ENCODE results near the gene XIRP1. TPM values are rescaled to one million over a fixed set of nuclear protein-coding genes. Genes with fewer than 3 reads are reported as not detected.

Gene XIRP1
- total and polyA plus RNA-seq, 7 donors: 111 to 2,126 (median 601) TPM

GRCh38 chr3:39136533-39137434 lies 55.6 kb downstream of the XIRP1 start:
- peaks cover 16% of the 10 kb centered on the region for H3K4me1 ChIP-seq
- ATAC-seq (no peak), DNase-seq (no peak)
- 89 to 92% (median 91%) methylated on average over 21 of the region's 21 CpGs for WGBS, 3 donors
- no peaks in the 10 kb centered on the region for H3K9me3 ChIP-seq
- H3K36me3 ChIP-seq (ENCODE audit: insufficient read depth in 1 of 2, low read depth in 1 of 2): peaks cover 0 to 19% of the 10 kb centered on the region in 2 donors
- intact Hi-C loops (cut with DNase I): no loop called here
- TF ChIP-seq CTCF (IDR thresholded peaks at IDR 0.05): no peak
- H3K27ac ChIP-seq: no peak overlapping the region
- no peaks in the 10 kb centered on the region for H3K27me3 ChIP-seq (ENCODE audit: insufficient read depth in 3 of 3, low read length in 2 of 3)
- no peak overlapping the region for H3K4me3 ChIP-seq

- H3K27me3 ChIP-seq (ENCODE audit: insufficient read depth in 3 of 3, low read length in 2 of 3): no peaks in the 10 kb centered on the region
- no peak overlapping the region for H3K27ac ChIP-seq
- DNase-seq: no peak
- H3K4me1 ChIP-seq: peaks cover 3% of the 10 kb centered on the region
- TF ChIP-seq CTCF (IDR thresholded peaks at IDR 0.05): no peak
- H3K36me3 ChIP-seq (ENCODE audit: insufficient read depth in 1 of 2, low read depth in 1 of 2): peaks cover 0 to 5% of the 10 kb centered on the region in 2 donors
- no peaks in the 10 kb centered on the region for H3K9me3 ChIP-seq
- ATAC-seq: peak in 1 of 4 donors; percentile 27
- intact Hi-C loops (cut with DNase I): no loop called here
- no peak overlapping the region for H3K4me3 ChIP-seq
- WGBS, 3 donors: 70 to 82% (median 71%) methylated on average over 8 of the region's 8 CpGs
Measured at GRCh38 chr3:39135170-39135805, 57.1 kb downstream of the XIRP1 start.

- DNase-seq (no peak), ATAC-seq (no peak)
- H3K27me3 ChIP-seq (ENCODE audit: insufficient read depth in 3 of 3, low read length in 2 of 3): no peaks in the 10 kb centered on the region
- TF ChIP-seq CTCF (IDR thresholded peaks at IDR 0.05): no peak
- 82 to 88% (median 83%) methylated on average over 7 of the region's 7 CpGs for WGBS, 3 donors
- no peaks in the 10 kb centered on the region for H3K9me3 ChIP-seq
- H3K4me3 ChIP-seq: no peak overlapping the region
- H3K27ac ChIP-seq: no peak overlapping the region
- H3K36me3 ChIP-seq (ENCODE audit: insufficient read depth in 1 of 2, low read depth in 1 of 2): no peaks in the 10 kb centered on the region
- intact Hi-C loops (cut with DNase I): no loop called here
- peaks cover 3% of the 10 kb centered on the region for H3K4me1 ChIP-seq
Measured at GRCh38 chr3:39134305-39134704, 58.1 kb downstream of the XIRP1 start.

GRCh38 chr3:39133822-39134221 lies 58.6 kb downstream of the XIRP1 start:
- 72 to 77% (median 77%) methylated on average over 6 of the region's 6 CpGs for WGBS, 3 donors
- ATAC-seq (no peak), DNase-seq (no peak)
- no peaks in the 10 kb centered on the region for H3K4me1 ChIP-seq
- no peak for TF ChIP-seq CTCF (IDR thresholded peaks at IDR 0.05)
- H3K36me3 ChIP-seq (ENCODE audit: insufficient read depth in 1 of 2, low read depth in 1 of 2): no peaks in the 10 kb centered on the region
- intact Hi-C loops (cut with DNase I): no loop called here
- no peaks in the 10 kb centered on the region for H3K9me3 ChIP-seq
- H3K27me3 ChIP-seq (ENCODE audit: insufficient read depth in 3 of 3, low read length in 2 of 3): no peaks in the 10 kb centered on the region
- no peak overlapping the region for H3K4me3 ChIP-seq
- H3K27ac ChIP-seq: no peak overlapping the region

Other genes with a start within 250 kb of the XIRP1 start
- under 1 TPM in 1 of 4 donors, not detected in 3; 0.05 TPM for gene SCN11A, start 140.7 kb downstream of the XIRP1 start, total RNA-seq
- under 1 TPM in 2 of 3 donors, not detected in 1; 0.03 to 0.04 TPM for gene SCN11A, start 140.7 kb downstream of the XIRP1 start, polyA plus RNA-seq
- 10 to 100 TPM; 16.0 to 27.6 (median 21.6) TPM for gene WDR48, start 140.6 kb downstream of the XIRP1 start, total RNA-seq
- 10 to 100 TPM in 2 of 3 donors, 1 to 10 TPM in 1; 8.7 to 14.8 (median 10.8) TPM for gene WDR48, start 140.6 kb downstream of the XIRP1 start, polyA plus RNA-seq
- 10 to 100 TPM; 34.3 to 46.7 (median 42.6) TPM for gene GORASP1, start 85.0 kb downstream of the XIRP1 start, total RNA-seq
- gene GORASP1, start 85.0 kb downstream of the XIRP1 start, polyA plus RNA-seq: 10 to 100 TPM; 27.3 to 37.3 (median 34.4) TPM
- gene TTC21A, start 84.9 kb downstream of the XIRP1 start, total RNA-seq: 1 to 10 TPM in 1 of 4 donors, under 1 TPM in 3; 0.52 to 1.2 (median 0.78) TPM
- under 1 TPM; 0.62 to 1.00 (median 0.98) TPM for gene TTC21A, start 84.9 kb downstream of the XIRP1 start, polyA plus RNA-seq
- gene CSRNP1, start 39.0 kb downstream of the XIRP1 start, total RNA-seq: 10 to 100 TPM in 3 of 4 donors, 1 to 10 TPM in 1; 8.5 to 41.8 (median 30.0) TPM
- 10 to 100 TPM; 10.1 to 66.4 (median 14.0) TPM for gene CSRNP1, start 39.0 kb downstream of the XIRP1 start, polyA plus RNA-seq
- 1 to 10 TPM in 2 of 4 donors, under 1 TPM in 2; 0.55 to 1.9 (median 1.3) TPM for gene CX3CR1, start 87.4 kb upstream of the XIRP1 start, total RNA-seq
- under 1 TPM; 0.03 to 0.26 (median 0.12) TPM for gene CX3CR1, start 87.4 kb upstream of the XIRP1 start, polyA plus RNA-seq
- not detected for gene CCR8, start 137.1 kb upstream of the XIRP1 start, total RNA-seq
- gene CCR8, start 137.1 kb upstream of the XIRP1 start, polyA plus RNA-seq: not detected
- gene SLC25A38, start 190.8 kb upstream of the XIRP1 start, total RNA-seq: 10 to 100 TPM; 24.9 to 34.8 (median 30.4) TPM
- gene SLC25A38, start 190.8 kb upstream of the XIRP1 start, polyA plus RNA-seq: 10 to 100 TPM; 29.1 to 86.5 (median 31.1) TPM
- gene RPSA, start 214.1 kb upstream of the XIRP1 start, total RNA-seq: 100 to 1,000 TPM; 285 to 738 (median 504) TPM
- gene RPSA, start 214.1 kb upstream of the XIRP1 start, polyA plus RNA-seq: 1,000 to 10,000 TPM in 1 of 3 donors, 100 to 1,000 TPM in 2; 824 to 1,445 (median 961) TPM

Data from psoas muscle (tissue), 8 donors.